NCI-H69 (cell line): ENCODE measurements around the gene CACNA2D2.

Experiments
- DNase-seq: peaks from one replicate; lab custom pipeline; 2025; lab: John Stamatoyannopoulos, UW

The CACNA2D2 gene

GRCh38 chr3:50427217-50427616, 76.2 kb downstream of the CACNA2D2 start:
- peak; percentile 68 for DNase-seq

GRCh38 chr3:50425911-50426310, 77.5 kb downstream of the CACNA2D2 start:
- no peak for DNase-seq

GRCh38 chr3:50423543-50423942, 79.9 kb downstream of the CACNA2D2 start:
- peak; percentile 92 for DNase-seq

GRCh38 chr3:50422153-50422552, 81.3 kb downstream of the CACNA2D2 start:
- DNase-seq = no peak

GRCh38 chr3:50419595-50420370, 83.7 kb downstream of the CACNA2D2 start:
- no peak for DNase-seq

- no peak for DNase-seq
Measured at GRCh38 chr3:50418850-50419249, 84.6 kb downstream of the CACNA2D2 start.

- peak; percentile 41 for DNase-seq
Measured at GRCh38 chr3:50417637-50418033, 85.8 kb downstream of the CACNA2D2 start.

- no peak for DNase-seq
Measured at GRCh38 chr3:50416736-50417636, 86.4 kb downstream of the CACNA2D2 start.

- no peak for DNase-seq
Measured at GRCh38 chr3:50415816-50416215, 87.6 kb downstream of the CACNA2D2 start.

GRCh38 chr3:50415061-50415460, 88.4 kb downstream of the CACNA2D2 start:
- no peak for DNase-seq

GRCh38 chr3:50414616-50415015, 88.8 kb downstream of the CACNA2D2 start:
- DNase-seq = no peak

- peak; percentile 11 for DNase-seq
Measured at GRCh38 chr3:50412231-50412754, 91.1 kb downstream of the CACNA2D2 start.

- no peak for DNase-seq
Measured at GRCh38 chr3:50411229-50411628, 92.2 kb downstream of the CACNA2D2 start.

- no peak for DNase-seq
Measured at GRCh38 chr3:50410608-50411139, 92.8 kb downstream of the CACNA2D2 start.

- no peak for DNase-seq
Measured at GRCh38 chr3:50410185-50410584, 93.2 kb downstream of the CACNA2D2 start.

- no peak for DNase-seq
Measured at GRCh38 chr3:50408443-50408944, 94.9 kb downstream of the CACNA2D2 start.

GRCh38 chr3:50406487-50406886, 96.9 kb downstream of the CACNA2D2 start:
- DNase-seq = no peak

- DNase-seq = no peak
Measured at GRCh38 chr3:50405249-50405648, 98.2 kb downstream of the CACNA2D2 start.

- no peak for DNase-seq
Measured at GRCh38 chr3:50401978-50402595, 101.3 kb downstream of the CACNA2D2 start.

GRCh38 chr3:50396502-50396901, 106.9 kb downstream of the CACNA2D2 start:
- no peak for DNase-seq

- DNase-seq = no peak
Measured at GRCh38 chr3:50395070-50395860, 108.2 kb downstream of the CACNA2D2 start.
